Endothelial cell of umbilical vein (primary cell): Measurements from ENCODE around the gene MRPL44. TPM values are rescaled to one million over a fixed set of nuclear protein-coding genes. Genes with fewer than 3 reads are reported as not detected.

Experiments used
- BruUV-seq: library from RNA; stranded (reverse); fragments of 400-500 nt; replicated peaks from 2 replicates; lab custom pipeline; 2021; lab: Mats Ljungman, UMichigan
- CTCF ChIA-PET: fragments of 300-600, 350-600 bp; sonication (Branson Sonifier 250); formaldehyde crosslinking; loops from one replicate; lab custom pipeline; 2021; ENCODE audit warnings: antibody characterized with exemption, inconsistent platforms; lab: Charles Lee
- POLR2A ChIA-PET: fragments of 300-600, 350-600 bp; sonication (Branson Sonifier 250); formaldehyde crosslinking; loops from one replicate; lab custom pipeline; 2021; ENCODE audit warnings: antibody characterized with exemption, inconsistent platforms; lab: Charles Lee
- DNase-seq: peaks from one replicate; pipeline ENCODE4 v3.0.0-alpha.2; 2011; ENCODE audit warnings: low read depth, low spot score
- FAIRE-seq: peaks from 2 replicates; lab custom pipeline; 2011; peaks lifted over from hg19 to GRCh38; lab: Jason Lieb, UNC
- H2AFZ ChIP-seq: 2 replicates; pipeline ENCODE4 v1.6.0; 2012; ENCODE audit warnings: low read depth, low read length, control low read depth, inconsistent platforms
- H3K27ac ChIP-seq: 2 replicates; pipeline ENCODE4 v1.5.1; 2011; ENCODE audit warnings: low read depth, mild to moderate bottlenecking, control low read depth, low read length, moderate library complexity; ENCODE audit not compliant: insufficient read depth
- H3K27me3 ChIP-seq, 2 experiments: 2 replicates each; pipeline versions ENCODE4 v1.6.0 to v1.6.1; 2011; ENCODE audit warnings: low read length in 2 of 2, mixed read lengths in 1 of 2; ENCODE audit not compliant: control insufficient read depth in 2 of 2, insufficient read depth in 2 of 2
- H3K36me3 ChIP-seq, 2 experiments: 2 replicates in 1 of 2; 3 replicates in 1 of 2; pipeline ENCODE4 v1.5.1; 2011; ENCODE audit warnings: low read length in 2 of 2, mild to moderate bottlenecking in 1 of 2, moderate library complexity in 1 of 2; ENCODE audit not compliant: control insufficient read depth in 2 of 2, insufficient read depth in 2 of 2; ENCODE audit errors: extremely low read depth in 1 of 2
- H3K4me1 ChIP-seq: 3 replicates; pipeline ENCODE4 v1.5.1; 2011; ENCODE audit warnings: mild to moderate bottlenecking, low read length; ENCODE audit not compliant: control insufficient read depth, insufficient read depth; ENCODE audit errors: extremely low read depth
- H3K4me2 ChIP-seq: 2 replicates; pipeline ENCODE4 v1.6.1; 2011; ENCODE audit warnings: low read length, control low read depth, mixed read lengths; ENCODE audit not compliant: insufficient read depth
- H3K4me3 ChIP-seq, 3 experiments: fragments of 200-600 bp in 1 of 3; sonication (generic), shearing (Covaris generic) in 1 of 3; replicated peaks in 1 of 3; 2 replicates each; pipeline ENCODE4 v1.5.1; 2011 to 2016; ENCODE audit warnings: control low read depth in 3 of 3, low read length in 3 of 3, mild to moderate bottlenecking in 2 of 3, inconsistent platforms in 1 of 3, low read depth in 1 of 3, moderate library complexity in 1 of 3; ENCODE audit not compliant: insufficient read depth in 1 of 3
- H3K79me2 ChIP-seq: 2 replicates; pipeline ENCODE4 v1.6.0; 2012; ENCODE audit warnings: low read length, inconsistent platforms; ENCODE audit not compliant: control insufficient read depth, insufficient read depth
- H3K9ac ChIP-seq: replicated peaks from 2 replicates; pipeline ENCODE3; 2011; ENCODE audit warnings: low read length, control low read depth; ENCODE audit not compliant: insufficient read depth; ENCODE audit errors: extremely low read depth
- H3K9me1 ChIP-seq: replicated peaks from 3 replicates; pipeline ENCODE4 v1.6.0; 2011; ENCODE audit warnings: mild to moderate bottlenecking, low read length; ENCODE audit not compliant: control insufficient read depth, insufficient read depth; ENCODE audit errors: extremely low read depth
- H3K9me3 ChIP-seq: replicated peaks from 2 replicates; pipeline ENCODE4 v1.5.1; 2012; ENCODE audit warnings: low read length, inconsistent platforms; ENCODE audit not compliant: control insufficient read depth, insufficient read depth
- H4K20me1 ChIP-seq: replicated peaks from 2 replicates; pipeline ENCODE3; 2011; ENCODE audit warnings: mild to moderate bottlenecking, low read length; ENCODE audit not compliant: control insufficient read depth, insufficient read depth; ENCODE audit errors: extremely low read depth
- CTCF ChIP-seq, 2 donors: IDR thresholded peaks; 1 replicate in 1 of 2; 2 replicates in 1 of 2; pipeline ENCODE4 v1.5.1; 2011; ENCODE audit warnings: low read length in 2 of 2, mild to moderate bottlenecking in 2 of 2, moderate library complexity in 2 of 2, control low read depth in 1 of 2, inconsistent platforms in 1 of 2, low read depth in 1 of 2; ENCODE audit not compliant: insufficient read depth in 1 of 2; ENCODE audit errors: extremely low read depth in 1 of 2
- FOS ChIP-seq: IDR thresholded peaks from 2 replicates; pipeline ENCODE4 v1.6.1; 2011; ENCODE audit warnings: mild to moderate bottlenecking, low read length, moderate library complexity, borderline replicate concordance; ENCODE audit not compliant: insufficient read depth
- GATA2 ChIP-seq: IDR thresholded peaks from 2 replicates; pipeline ENCODE4 v1.7.0; 2011; ENCODE audit warnings: low read depth, mild to moderate bottlenecking, moderate library complexity, mixed read lengths, low read length; ENCODE audit not compliant: insufficient read length, insufficient read depth
- MYC ChIP-seq: IDR thresholded peaks from one replicate; pipeline ENCODE4 v1.6.1; 2011; ENCODE audit warnings: mild to moderate bottlenecking, low read depth, low read length
- POLR2A ChIP-seq: IDR thresholded peaks from 2 replicates; pipeline ENCODE4 v1.6.1; 2012; ENCODE audit warnings: low read depth, mild to moderate bottlenecking, control low read depth, low read length
- POLR2AphosphoS5 ChIP-seq: IDR thresholded peaks from 2 replicates; pipeline ENCODE4 v1.6.1; 2012; ENCODE audit warnings: low read depth, mild to moderate bottlenecking, control low read depth, low read length, moderate library complexity; ENCODE audit not compliant: insufficient read depth
- dilution Hi-C: fragments of 300-500 bp; cut with MboI; formaldehyde crosslinking; loops from one replicate; pipeline ENCODE4 v1.15.0; 2019; ENCODE audit warnings: low sequenced_read_pairs; ENCODE audit not compliant: extremely low pct_ligation_motif_present
- intact Hi-C: fragments of 100-400 bp; cut with micrococcal nuclease; formaldehyde crosslinking; loops from one replicate; pipeline ENCODE4 v1.10.0; 2022
- polyA plus RNA-seq, 4 experiments: library from polyadenylated mRNA; depleted of rRNA in 3 of 4; stranded (reverse) in 3 of 4; unstranded in 1 of 4; fragments of >200 nt; gene quantifications; 2 replicates each; pipeline versions ENCODE4 v1.2.1 to v1.2.3, GENCODE V29; 2011 to 2012; ENCODE audit warnings: missing spikeins in 1 of 4
- total RNA-seq: library from RNA; stranded (reverse); gene quantifications from 2 replicates; pipeline ENCODE4 v1.2.3, GENCODE V29; 2021
- TF ChIP-seq, protein P1 (sequence below): IDR thresholded peaks from 2 replicates; pipeline ENCODE4 v1.6.1; 2011; ENCODE audit not compliant: insufficient read depth, insufficient read length

Gene MRPL44
- total and polyA plus RNA-seq, 2 donors (not counting 3 experiments of a cell fraction or from before 2014, with no cell fraction given) = 19.2 to 27.7 TPM

- ChIA-PET CTCF (interaction anchor here (1.1 to 1.8 kb wide), 3 partner anchors 11 to 286 kb away, joined by 3 to 11 read pairs (median 4); no protein-coding TSS in a partner anchor), POLR2A (no interaction called here)
- TF ChIP-seq FOS = no peak
- no peak for TF ChIP-seq CTCF (IDR thresholded peaks at IDR 0.05; ENCODE audit: extremely low read depth in 1 of 2, insufficient read depth in 1 of 2, low read depth in 1 of 2, low read length in 2 of 2)
- no peak for TF ChIP-seq POLR2AphosphoS5
- TF ChIP-seq POLR2A = no peak
- TF ChIP-seq MYC = no peak
- TF ChIP-seq, protein P1, sequence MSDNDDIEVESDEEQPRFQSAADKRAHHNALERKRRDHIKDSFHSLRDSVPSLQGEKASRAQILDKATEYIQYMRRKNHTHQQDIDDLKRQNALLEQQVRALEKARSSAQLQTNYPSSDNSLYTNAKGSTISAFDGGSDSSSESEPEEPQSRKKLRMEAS = no peak
- no peak for TF ChIP-seq GATA2
- H3K36me3 ChIP-seq = no peaks in the 10 kb centered on the region
- no peak for DNase-seq
- no peak for FAIRE-seq
- no peak overlapping the region for H3K9ac ChIP-seq
- H3K27ac ChIP-seq = no peak overlapping the region
- H3K4me3 ChIP-seq = no peak overlapping the region
- no TSS peak for BruUV-seq
- no peaks in the 10 kb centered on the region for H3K9me3 ChIP-seq
- H3K4me1 ChIP-seq = no peaks in the 10 kb centered on the region
- H3K27me3 ChIP-seq = no peaks in the 10 kb centered on the region
- no peaks in the 10 kb centered on the region for H3K9me1 ChIP-seq
- no peak overlapping the region for H3K4me2 ChIP-seq
- no peaks in the 10 kb centered on the region for H3K79me2 ChIP-seq
- intact Hi-C loops (no loop called here), dilution Hi-C loops (no loop called here)
- no peaks in the 10 kb centered on the region for H4K20me1 ChIP-seq
- H2AFZ ChIP-seq = no peak overlapping the region
Observed at GRCh38 chr2:223998948-223999347, 41.7 kb downstream of the MRPL44 start.
